ENCODE results near the gene TRAPPC6A.

TRAPPC6A gene

DNA sequence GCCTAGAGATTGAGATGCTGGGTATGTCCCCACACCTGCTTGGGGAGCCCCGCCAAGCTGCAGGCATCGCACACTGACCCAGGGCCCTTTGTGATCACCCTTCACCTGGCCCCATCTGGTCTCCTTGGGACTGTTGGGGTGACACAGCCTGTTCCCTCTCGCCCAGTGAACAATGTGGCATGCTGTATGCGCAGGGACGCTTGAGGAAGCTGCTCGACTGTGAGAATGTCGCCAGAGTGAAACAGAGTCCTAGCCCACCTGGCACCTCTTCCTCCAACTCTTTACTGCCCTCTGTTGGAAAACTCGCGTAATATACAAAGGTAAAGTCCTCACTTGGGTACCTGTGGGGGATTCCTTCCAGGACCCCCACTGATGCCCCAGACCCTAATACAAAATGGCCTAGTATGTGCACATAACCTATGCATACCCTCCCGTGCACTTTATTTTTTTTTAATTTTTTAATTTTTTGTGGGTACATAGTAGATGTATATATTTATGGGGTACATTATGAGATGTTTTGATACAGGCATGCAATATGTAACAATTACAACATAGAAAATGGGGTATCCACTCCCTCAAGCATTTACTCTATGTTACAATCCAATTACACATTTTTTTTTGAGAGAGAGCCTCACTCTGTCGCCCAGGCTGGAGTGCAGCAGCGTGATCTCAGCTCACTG, 9.5 kb upstream of the TRAPPC6A start:
- DNase-seq: no peak
- intact Hi-C loops (cut with DNase I): no loop called here

DNA sequence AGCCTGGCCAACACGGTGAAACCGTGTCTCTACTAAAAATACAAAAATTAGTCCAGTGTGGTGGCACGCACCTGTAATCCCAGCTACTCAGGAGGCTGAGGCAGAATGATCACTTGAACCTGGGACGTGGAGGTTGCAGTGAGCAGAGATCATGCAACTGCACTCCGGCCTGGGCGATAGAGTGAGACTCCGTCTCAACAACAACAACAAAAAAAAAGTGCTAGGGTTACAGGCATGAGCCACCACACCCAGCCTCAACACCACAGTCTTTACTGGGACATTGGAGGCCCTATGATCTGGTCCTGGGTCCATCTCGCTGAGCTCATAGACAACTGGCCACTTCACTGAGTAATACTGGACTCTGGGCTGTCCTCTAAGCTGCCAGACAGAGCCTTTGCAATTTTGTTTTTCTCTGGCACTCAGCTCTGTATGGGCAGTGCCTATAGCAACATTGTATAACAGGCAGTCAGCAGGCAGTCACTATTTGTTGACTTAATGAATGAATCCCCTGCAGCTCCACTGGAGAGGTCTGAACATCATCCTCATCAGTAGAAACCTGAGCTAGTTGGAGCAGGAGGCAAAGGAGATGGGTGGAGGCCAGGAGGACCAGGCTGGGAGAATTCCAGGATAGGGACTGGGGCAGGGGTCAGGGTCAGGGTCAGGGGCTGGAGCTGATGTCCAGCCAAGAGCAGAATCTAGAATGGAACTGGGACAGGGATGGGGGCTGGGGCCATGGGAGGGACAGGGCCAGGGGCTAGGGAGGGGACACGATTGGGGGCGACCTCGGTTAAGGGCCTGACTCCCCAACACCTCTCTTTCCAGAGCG, 8.7 kb upstream of the TRAPPC6A start:
- no peak for DNase-seq
- intact Hi-C loops (cut with DNase I): no loop called here

DNA sequence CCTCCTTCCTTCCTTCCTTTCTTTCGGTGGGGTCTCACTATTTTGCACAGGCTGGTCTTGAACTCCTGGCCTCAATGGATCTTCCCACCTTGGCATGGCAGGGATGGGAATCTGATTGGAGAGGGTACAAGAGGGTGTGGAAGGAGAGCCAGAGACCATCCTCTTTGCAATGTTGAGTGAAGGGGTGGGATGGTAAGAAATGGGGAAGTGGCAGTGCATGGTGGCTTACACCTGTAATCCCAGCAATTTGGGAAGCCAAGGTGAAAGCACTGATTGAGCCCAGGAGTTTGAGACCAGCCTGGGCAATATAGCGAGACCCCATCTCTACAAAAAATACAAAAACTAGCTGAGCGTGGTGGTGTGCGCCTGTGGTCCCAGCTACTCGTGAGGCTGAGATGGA, 6.1 kb upstream of the TRAPPC6A start:
- DNase-seq: no peak
- intact Hi-C loops (cut with DNase I): no loop called here

DNA sequence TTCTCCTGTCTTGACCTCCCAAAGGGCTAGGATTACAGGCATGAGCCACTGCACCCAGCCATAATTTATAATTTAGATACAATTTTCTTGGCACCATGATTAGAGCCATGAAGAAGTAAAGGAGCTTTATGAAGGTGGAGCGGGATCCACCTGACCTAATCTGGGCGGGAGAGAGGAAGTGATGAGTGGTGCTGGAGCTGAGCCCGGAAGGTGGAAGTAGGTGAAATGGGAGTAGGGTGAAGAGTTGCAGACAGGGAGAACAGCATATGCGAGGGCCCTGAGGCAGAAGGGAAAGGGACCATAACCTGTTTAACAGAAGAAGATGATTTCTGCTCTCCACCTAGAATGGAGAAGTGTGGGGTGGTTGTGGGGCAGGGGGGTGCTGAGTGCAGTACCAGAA, 4.7 kb upstream of the TRAPPC6A start:
- no peak for DNase-seq
- intact Hi-C loops (cut with DNase I): no loop called here

DNA sequence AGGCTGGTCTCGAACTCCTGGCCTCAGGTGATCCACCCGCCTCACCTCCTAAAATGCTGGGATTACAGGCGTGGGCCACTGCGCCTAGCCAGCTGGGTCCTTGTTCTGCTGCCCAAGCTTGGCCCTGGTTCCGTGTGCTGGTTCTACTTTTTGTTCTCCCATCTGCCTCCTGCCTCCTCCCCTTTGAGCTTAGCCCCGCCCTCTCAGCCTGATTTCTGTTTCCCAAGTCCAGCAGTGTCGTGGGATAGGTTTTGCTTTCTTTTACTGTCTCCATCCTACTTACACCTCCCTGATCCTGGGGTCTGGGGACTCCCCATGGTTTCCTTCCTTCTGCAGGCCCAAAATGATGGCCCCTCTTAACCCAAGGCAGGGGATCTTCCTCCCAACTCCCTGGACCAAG, 2.9 kb upstream of the TRAPPC6A start:
- intact Hi-C loops (cut with DNase I): no loop called here
- no peak for DNase-seq

DNA sequence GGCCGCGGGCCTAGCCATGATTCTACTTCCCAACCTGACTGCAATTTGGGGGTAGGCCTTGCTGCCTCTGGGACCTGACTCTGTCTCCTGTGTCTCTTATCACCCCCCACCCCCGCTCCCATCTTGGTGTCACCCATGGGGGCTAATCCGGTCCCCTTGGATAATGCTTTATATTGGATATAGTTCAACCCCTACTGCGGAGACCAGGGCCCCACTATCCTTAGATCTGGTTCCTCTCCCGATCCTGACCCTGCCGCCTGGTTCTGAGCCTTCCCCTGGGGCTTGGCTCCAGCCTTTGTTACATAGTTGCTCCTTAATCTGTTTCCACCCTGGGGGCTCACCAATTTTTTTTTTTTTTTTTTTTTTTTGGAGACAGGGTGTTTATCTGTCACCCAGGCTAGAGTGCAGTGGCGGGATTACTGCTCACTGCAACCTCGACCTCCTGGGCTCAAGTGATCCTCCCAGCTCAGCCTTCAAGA, 1.9 kb upstream of the TRAPPC6A start:
- intact Hi-C loops (cut with DNase I): no loop called here
- no peak for DNase-seq

DNA sequence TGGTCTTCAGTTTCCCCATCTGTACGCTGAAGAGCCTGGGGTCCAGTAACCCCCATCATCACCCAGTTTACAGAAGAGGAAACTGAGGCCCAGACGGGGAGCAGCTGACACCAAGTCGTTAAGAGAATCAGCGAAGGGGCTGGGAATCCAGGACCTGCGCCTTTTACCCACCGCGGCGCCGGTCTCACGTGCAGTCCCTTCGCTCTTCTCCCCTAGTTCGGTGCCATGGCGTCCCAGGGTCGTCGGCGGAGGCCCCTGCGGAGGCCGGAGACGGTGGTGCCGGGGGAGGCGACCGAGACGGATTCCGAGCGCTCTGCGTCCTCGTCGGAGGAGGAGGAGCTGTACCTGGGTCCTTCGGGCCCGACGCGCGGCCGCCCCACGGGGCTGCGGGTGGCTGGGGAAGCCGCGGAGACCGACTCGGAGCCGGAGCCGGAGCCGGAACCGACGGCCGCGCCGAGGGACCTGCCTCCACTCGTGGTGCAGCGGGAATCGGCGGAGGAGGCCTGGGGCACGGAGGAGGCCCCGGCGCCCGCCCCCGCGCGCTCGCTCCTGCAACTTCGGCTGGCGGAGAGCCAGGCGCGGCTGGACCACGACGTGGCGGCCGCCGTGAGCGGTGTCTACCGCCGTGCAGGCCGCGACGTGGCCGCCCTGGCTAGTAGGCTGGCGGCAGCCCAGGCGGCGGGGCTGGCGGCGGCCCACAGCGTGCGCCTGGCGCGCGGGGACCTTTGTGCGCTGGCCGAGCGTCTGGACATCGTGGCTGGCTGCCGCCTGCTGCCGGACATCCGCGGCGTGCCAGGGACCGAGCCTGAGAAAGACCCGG, 1.2 kb upstream of the TRAPPC6A start:
- intact Hi-C loops (cut with DNase I): no loop called here
- peak in 1 of 10 donors; percentile 27 for DNase-seq

DNA sequence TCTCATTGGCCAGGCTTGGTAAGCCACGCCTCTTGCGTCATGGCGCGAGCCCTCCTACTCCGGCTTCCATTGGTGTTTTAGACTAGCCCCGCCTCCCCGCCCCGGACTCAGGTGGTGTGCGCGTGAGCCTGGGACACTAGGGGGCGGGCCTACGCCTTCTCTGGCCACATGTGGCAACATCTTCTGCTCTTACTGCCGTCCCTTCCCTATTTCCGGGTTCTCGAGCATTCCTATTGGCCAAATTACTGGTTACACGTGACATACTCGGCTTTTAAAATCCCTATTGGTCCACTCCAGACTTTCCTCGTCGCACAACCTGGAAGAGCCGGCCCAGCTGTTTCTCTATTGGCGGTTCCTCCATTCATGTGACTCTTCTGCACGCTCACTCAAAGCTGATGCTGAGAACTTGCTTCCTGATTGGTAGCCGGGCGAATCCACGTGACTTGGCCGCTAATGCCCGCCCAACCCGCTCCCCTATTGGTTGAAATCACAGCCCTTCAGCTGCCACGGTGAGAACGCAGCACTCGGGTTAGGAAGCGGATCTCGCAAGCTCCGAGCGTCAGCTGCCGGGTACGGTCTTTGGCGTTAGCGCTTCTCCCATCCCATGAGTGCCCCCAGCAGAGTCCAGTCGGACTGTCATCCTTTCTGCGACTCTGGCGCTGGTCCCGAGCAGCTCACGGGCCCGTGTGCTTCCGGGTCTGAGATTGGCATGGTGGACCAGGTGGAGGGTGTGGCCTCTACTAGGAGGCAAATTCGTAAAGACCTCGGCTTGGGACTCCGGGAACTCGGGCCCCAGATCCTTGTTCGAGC, 430 bp upstream of the TRAPPC6A start, which contains the start of gene BLOC1S3:
BLOC1S3 (plus strand) TSS at position 523 of the 810 bp plus-strand sequence. CDS start 513 bp downstream, outside the sequence.
- intact Hi-C loops (cut with DNase I): loop anchor here (1.0 kb wide), 1 partner anchor 87 kb away; no protein-coding TSS in a partner anchor
- DNase-seq: peak; percentile 99 to 100 (median 99)

DNA sequence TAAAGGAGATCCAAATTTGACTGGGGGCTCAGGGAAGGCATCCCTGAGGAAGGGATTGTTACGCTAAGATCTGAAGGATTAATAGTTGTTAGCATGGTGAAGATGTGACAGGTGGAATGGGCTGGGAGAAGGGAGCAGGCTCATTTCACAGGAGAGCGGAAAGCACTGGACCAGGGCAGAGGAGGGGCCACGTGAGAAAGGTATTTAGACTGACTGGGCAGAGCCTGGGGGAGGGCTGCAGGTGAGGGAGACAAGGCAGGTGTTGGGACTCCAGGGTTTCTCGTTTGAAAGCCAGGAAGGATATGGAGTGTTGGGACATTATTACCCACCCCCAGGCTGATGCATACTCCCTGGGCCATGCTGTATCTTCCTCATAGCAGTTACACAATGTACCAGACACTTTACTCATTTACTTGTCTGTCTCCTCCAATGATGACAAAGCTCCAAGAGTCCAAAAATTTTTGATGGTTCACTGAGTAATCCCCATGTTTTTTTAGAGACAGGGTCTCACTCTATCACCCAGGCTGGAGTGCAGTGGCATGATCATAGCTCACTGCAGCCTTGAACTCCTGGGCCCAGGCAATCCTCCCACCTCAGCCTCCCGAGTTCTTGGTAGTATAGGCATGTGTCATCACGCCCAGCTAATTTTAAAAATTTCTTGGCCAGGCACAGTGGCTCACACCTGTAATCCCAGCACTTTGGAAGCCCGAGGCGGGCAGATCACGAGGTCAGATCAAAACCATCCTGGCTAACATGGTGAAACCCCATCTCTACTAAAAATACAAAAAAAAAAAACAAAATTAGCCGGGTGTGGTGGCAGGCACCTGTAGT, 2.3 kb downstream of the TRAPPC6A start:
- intact Hi-C loops (cut with DNase I): no loop called here

DNA sequence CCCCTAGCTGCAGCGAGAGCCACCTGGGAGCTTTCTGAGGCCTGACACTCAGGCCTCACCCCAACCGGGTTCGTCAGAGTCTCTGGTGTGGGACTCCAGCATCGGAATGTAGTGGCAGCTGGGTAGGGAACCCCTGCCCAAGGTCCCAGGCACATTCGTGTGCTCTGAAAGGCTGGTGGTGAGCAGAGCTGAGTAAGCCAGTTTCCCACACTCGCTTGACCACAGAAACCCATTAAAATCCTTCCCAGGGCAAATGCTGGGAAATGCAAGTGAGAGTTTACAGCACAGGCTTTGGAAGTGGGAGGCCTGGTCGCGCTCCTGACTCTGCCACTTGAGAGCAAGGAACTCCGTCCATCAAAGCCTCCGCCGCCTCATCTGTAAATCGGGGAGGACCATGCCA, 4.2 kb downstream of the TRAPPC6A start:
- DNase-seq: no peak
- intact Hi-C loops (cut with DNase I): no loop called here

More for the DNA sequence above, 2.3 kb downstream of the TRAPPC6A start:
- DNase-seq: no peak

DNA sequence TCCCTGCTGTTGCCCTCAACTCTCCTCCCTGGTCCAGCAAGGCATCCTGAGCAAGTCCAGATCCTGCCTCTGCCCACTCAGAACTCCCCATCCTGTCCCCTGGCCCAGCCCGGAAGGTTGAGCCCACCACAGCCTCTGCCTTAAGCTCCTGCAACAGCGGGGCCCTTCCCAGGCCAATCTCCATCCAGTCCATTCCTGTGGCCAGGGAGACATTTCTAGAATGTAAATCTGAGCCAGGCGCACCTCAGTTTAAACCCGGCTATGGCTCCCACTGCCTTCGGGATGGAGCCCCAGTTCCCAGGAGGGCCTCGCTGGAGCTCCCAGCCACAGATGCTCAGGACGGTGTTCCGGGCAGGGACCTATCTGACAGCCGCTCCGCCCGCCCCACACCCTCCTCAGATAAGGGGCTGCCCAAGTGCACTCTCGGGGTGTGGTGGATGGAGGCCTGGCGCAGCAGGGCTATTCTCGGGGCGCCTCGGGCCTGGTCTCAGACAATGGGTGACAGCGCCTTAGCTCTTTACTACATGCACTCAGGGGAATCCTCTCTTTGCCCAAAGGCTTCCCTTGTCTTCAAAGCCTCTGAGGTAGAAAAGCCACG, 5.3 kb downstream of the TRAPPC6A start:
- intact Hi-C loops (cut with DNase I): no loop called here
- no peak for DNase-seq

DNA sequence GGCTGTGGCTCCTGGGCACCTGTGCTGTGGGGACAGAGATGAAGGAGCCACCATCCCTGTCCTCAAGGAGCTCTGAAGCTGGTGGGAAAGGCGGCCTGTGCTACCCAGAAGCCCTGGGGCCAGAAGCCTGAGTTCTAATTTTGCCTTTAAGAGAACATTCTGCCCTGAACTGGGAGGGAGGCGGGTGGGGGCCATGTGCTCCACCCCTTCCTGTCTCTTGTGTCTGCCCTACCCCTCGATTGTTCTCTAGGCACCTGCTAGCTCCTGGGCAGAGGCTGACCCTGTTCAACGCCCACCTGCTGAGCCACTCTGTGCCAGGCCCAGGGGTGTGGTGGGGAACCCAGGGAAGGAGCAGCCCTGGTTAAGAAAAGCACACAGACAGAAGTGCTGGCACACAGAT, 5.9 kb downstream of the TRAPPC6A start:
- intact Hi-C loops (cut with DNase I): no loop called here
- DNase-seq: no peak

DNA sequence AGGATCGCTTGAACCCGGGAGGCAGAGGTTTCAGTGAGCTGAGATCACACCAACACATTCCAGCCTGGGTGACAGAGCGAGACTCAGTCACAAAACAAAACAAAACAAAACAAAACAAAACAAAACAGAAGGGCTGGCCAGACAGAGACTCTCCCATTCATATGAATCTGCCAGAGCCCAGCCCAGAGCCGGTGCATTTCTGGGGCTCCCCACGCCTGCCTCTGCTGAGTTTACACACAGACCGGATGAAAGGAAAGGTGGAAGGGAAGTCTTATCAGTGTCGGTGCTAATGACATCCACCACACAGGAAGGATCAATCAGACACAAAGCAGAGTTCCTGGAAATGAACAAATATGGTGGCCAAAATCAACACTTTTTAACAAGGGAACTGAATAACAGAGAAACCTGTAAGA, 6.8 kb downstream of the TRAPPC6A start:
- intact Hi-C loops (cut with DNase I): no loop called here
- DNase-seq: no peak

DNA sequence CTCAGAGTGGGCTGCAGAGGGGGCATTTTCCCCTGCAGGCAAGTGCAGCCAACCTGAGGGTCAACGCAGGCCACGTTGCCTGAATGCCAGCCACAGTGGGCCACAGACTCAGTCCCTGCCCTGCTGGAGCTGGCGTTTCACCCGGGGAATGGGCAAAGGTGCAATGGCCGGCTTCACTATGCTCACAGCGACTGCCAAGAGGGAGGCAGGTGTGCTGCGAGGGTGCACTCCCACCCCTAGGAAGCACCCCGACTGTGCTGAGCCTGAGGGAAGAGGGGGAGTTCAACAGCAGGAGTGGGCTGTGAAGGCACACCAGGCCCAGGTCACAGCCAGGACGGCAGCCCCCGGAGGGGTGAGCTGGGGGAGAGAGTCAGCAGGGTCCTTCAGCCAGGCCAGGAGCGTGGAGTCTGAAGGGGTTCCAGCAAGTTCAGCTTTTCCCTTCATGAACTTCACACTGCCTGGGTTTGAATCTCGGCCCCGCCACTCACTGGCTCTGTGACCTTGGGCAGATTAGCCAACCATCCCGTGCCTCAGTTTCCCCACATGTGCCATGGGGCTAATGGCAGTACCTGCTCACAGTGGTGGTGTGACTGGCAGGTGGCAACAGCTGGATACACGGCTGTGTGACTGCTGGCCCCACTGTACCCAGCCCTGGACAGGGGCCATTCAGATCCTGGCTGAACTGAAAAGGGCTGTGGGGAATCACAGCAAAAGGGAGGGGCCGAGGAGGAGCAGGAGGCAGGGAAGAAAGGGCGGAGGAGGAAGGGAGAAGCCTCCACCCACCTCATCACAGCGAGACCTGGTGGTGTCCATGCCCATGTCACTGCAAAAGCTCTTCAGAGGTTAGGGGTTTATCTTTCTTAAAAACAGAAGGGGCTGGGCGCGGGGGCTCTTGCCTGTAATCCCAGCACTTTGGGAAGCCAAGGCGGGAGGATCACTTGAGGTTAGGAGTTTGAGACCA, 7.6 kb downstream of the TRAPPC6A start:
- no peak for DNase-seq
- intact Hi-C loops (cut with DNase I): no loop called here

DNA sequence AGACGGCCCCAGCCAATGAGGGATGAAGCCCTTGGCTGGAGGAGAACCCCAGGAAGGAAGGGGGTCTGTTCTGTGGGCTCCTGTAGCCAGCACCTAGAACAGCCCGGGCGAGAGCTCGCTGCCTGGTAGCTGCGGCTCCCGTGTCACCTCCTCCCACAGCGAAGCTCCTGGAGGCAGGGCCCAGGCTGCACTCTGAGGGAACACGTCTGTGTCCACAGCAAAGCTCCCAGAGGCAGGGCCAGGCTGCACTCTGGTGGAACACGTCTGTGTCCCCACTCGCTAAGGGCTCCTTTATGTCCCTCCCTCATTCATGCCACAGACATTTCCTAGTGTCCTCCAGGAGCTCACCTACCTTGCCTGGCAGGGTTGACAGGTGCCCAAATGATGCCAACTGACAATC, 8.4 kb downstream of the TRAPPC6A start:
- intact Hi-C loops (cut with DNase I): no loop called here
- DNase-seq: no peak

DNA sequence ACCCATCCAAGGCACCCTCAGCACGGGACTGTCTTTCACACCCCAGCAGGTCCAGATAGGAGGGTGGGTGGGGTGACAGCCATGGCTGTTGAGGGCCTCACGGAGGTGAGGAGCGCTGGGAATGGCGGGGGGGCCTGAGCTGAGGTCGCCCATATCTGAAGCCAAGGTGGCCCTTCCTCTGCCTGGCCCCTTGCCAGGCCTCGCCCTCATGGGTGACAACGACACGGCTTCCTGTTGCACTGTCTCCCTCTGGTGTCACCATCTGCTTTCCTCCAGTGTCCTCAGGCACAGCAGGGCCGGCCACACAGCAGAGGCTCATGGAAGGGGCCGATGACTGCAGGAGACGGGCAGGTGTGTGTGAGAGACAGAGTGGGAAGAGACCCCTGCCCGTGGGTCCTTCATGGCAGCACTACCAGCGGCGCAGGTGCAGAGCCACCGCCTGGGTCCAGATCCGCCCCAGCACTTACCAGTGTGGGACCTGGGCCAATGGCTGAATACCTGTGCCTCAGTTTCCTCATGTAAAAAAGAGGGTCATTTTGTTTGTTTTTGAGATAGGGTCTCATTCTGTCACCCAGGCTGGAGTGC, 9.2 kb downstream of the TRAPPC6A start:
- no peak for DNase-seq
- intact Hi-C loops (cut with DNase I): no loop called here

DNA sequence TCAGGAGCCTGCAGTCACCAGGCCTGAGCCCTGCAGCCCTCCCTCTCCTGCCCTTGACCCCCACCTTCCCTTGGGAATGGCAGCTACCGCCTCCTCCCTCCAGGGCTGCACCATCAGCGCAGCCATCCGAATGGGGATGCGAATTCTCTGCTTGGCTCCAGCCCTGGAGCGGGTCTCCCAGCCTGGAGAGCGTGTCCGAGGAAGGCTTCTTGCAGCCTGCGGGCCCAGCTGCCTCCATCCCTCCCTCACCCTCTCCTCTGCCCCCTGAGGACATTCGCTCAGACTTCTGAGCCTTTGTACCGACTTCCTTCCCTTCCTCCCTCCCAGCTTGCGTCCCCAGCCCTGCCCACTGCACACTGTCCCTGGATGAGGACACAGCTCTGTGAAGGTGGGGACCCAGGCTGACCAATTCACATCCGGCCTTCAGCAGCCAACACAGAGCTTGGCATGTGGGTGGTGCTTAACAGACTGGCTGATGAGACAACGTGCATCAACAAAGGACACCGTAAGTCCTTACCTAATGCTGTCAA, 11.2 kb downstream of the TRAPPC6A start:
- intact Hi-C loops (cut with DNase I): no loop called here
- no peak for DNase-seq
